ENCODE data around the gene OR9K2. TPM values are rescaled to one million over a fixed set of nuclear protein-coding genes. Genes with fewer than 3 reads are reported as not detected.
"Not testable (repeated sequence)": the region's sequence is repeated elsewhere in the genome, so short reads cannot be mapped to it uniquely, and the experiment has no call there.

Gene OR9K2
- total and polyA plus RNA-seq, 2 donors (not counting 1 experiment from before 2014, with no cell fraction given): not detected

DNA sequence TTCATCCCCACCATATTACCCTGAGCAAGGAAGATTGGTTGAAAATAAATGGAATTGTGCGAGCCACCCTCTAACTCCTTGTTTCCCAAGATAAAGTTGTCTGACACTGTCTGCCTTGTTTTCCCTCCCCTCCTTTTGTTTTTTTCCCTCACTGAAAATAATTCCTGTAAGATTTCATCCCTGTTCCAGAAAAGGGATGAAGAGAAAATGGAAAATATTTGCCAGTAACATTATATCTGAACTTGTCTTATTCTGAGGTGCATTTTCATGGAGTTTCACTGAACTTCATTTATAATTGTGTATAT is 17.3 kb downstream of the OR9K2 start:
- no peak for DNase-seq (ENCODE audit: low read depth in 2 of 2)
- Histone ChIP-seq H3K9ac (ENCODE audit: insufficient read depth, low read length) (no peak overlapping the region), H3K79me2 (ENCODE audit: control insufficient read depth, insufficient read depth, low read length) (no peaks in the 10 kb centered on the region), H3K27me3 (ENCODE audit: control insufficient read depth, insufficient read depth, low read length) (no peaks in the 10 kb centered on the region), H4K20me1 (ENCODE audit: control insufficient read depth, extremely low read depth, insufficient read depth, low read length) (no peaks in the 10 kb centered on the region), H3K4me1 (ENCODE audit: control insufficient read depth, extremely low read depth, insufficient read depth, low read length) (no peaks in the 10 kb centered on the region), H3K4me2 (ENCODE audit: extremely low read depth, insufficient read depth, low read length) (no peak overlapping the region), H3K9me3 (ENCODE audit: control insufficient read depth, insufficient read depth, low read depth, low read length) (no peaks in the 10 kb centered on the region), H2AFZ (ENCODE audit: low read length) (no peak overlapping the region), H3K4me3 (replicated peaks in 1 of 4; ENCODE audit: control extremely low read depth in 1 of 4, insufficient read depth in 1 of 4, low read depth in 3 of 4, low read length in 4 of 4) (no peak overlapping the region), H3K27ac (ENCODE audit: insufficient read depth, low read length) (no peak overlapping the region), H3K36me3 (ENCODE audit: control insufficient read depth, insufficient read depth, low read length) (no peaks in the 10 kb centered on the region)
- TF ChIP-seq EZH2 (IDR thresholded peaks at IDR 0.05; ENCODE audit: low read length, missing control alignments): no peak
- TF ChIP-seq, protein P1, sequence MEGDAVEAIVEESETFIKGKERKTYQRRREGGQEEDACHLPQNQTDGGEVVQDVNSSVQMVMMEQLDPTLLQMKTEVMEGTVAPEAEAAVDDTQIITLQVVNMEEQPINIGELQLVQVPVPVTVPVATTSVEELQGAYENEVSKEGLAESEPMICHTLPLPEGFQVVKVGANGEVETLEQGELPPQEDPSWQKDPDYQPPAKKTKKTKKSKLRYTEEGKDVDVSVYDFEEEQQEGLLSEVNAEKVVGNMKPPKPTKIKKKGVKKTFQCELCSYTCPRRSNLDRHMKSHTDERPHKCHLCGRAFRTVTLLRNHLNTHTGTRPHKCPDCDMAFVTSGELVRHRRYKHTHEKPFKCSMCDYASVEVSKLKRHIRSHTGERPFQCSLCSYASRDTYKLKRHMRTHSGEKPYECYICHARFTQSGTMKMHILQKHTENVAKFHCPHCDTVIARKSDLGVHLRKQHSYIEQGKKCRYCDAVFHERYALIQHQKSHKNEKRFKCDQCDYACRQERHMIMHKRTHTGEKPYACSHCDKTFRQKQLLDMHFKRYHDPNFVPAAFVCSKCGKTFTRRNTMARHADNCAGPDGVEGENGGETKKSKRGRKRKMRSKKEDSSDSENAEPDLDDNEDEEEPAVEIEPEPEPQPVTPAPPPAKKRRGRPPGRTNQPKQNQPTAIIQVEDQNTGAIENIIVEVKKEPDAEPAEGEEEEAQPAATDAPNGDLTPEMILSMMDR (conservative IDR thresholded peaks at IDR 0.05 in 1 of 2, IDR thresholded peaks at IDR 0.05 in 1 of 2; ENCODE audit: low read depth in 1 of 2, low read length in 2 of 2): no peak

DNA sequence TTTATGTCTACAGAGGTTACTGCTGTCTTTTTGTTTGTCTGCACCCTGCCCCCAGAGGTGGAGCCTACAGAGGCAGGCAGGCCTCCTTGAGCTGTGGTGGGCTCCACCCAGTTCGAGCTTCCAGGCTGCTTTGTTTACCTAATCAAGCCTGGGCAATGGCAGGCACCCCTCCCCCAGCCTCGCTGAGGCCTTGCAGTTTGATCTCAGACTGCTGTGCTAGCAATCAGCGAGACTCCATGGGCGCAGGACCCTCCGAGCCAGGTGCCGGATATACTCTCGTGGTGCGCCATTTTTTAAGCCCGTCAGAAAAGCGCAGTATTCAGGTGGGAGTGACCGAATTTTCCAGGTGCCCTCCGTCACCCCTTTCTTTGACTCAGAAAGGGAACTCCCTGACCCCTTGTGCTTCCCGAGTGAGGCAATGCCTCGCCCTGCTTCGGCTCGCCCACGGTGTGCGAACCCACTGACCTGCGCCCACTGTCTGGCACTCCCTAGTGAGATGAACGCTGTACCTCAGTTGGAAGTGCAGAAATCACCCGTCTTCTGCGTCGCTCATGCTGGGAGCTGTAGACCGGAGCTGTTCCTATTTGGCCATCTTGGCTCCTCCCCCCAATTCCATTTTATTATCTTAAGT is 40.9 kb downstream of the OR9K2 start:
- not testable (repeated sequence) for H3K9ac ChIP-seq (ENCODE audit: insufficient read depth, low read length); H3K27me3 ChIP-seq (ENCODE audit: control insufficient read depth, insufficient read depth, low read length); H3K4me3 ChIP-seq (replicated peaks in 1 of 4; ENCODE audit: control extremely low read depth in 1 of 4, insufficient read depth in 1 of 4, low read depth in 3 of 4, low read length in 4 of 4); H4K20me1 ChIP-seq (ENCODE audit: control insufficient read depth, extremely low read depth, insufficient read depth, low read length); H3K79me2 ChIP-seq (ENCODE audit: control insufficient read depth, insufficient read depth, low read length); H3K27ac ChIP-seq (ENCODE audit: insufficient read depth, low read length); DNase-seq (ENCODE audit: low read depth in 2 of 2); H3K4me1 ChIP-seq (ENCODE audit: control insufficient read depth, extremely low read depth, insufficient read depth, low read length); H3K9me3 ChIP-seq (ENCODE audit: control insufficient read depth, insufficient read depth, low read depth, low read length); H3K36me3 ChIP-seq (ENCODE audit: control insufficient read depth, insufficient read depth, low read length); H2AFZ ChIP-seq (ENCODE audit: low read length); H3K4me2 ChIP-seq (ENCODE audit: extremely low read depth, insufficient read depth, low read length)

DNA sequence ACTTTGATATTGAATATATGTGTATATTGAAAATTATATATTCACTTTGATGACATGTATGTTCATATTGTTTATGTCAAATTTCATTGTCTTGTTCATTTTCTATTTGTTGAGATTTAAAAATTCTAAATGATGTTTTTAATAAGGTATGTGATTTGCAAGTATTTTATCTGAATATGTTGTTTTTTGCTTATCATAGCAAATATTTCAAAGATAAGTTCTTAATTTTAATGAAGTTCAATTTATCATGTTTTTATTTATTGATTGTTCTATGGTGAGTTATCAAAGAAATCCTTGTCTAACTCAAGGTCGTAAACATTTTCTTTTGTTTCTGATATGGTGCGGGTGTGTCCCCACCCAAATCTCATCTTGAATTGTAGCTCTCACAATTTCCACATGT is 45.2 kb downstream of the OR9K2 start:
- H3K4me1 ChIP-seq (ENCODE audit: control insufficient read depth, extremely low read depth, insufficient read depth, low read length): no peaks in the 10 kb centered on the region
- no peaks in the 10 kb centered on the region for H3K9me3 ChIP-seq (ENCODE audit: control insufficient read depth, insufficient read depth, low read depth, low read length)
- TF ChIP-seq EZH2 (IDR thresholded peaks at IDR 0.05; ENCODE audit: low read length, missing control alignments): no peak
- TF ChIP-seq, protein P1 (conservative IDR thresholded peaks at IDR 0.05 in 1 of 2, IDR thresholded peaks at IDR 0.05 in 1 of 2; ENCODE audit: low read depth in 1 of 2, low read length in 2 of 2): no peak
- no peak for DNase-seq (ENCODE audit: low read depth in 2 of 2)
- H2AFZ ChIP-seq (ENCODE audit: low read length): no peak overlapping the region
- no peak overlapping the region for H3K4me2 ChIP-seq (ENCODE audit: extremely low read depth, insufficient read depth, low read length)
- H3K9ac ChIP-seq (ENCODE audit: insufficient read depth, low read length): no peak overlapping the region
- no peaks in the 10 kb centered on the region for H4K20me1 ChIP-seq (ENCODE audit: control insufficient read depth, extremely low read depth, insufficient read depth, low read length)
- no peaks in the 10 kb centered on the region for H3K27me3 ChIP-seq (ENCODE audit: control insufficient read depth, insufficient read depth, low read length)
- H3K27ac ChIP-seq (ENCODE audit: insufficient read depth, low read length): no peak overlapping the region
- H3K4me3 ChIP-seq (replicated peaks in 1 of 4; ENCODE audit: control extremely low read depth in 1 of 4, insufficient read depth in 1 of 4, low read depth in 3 of 4, low read length in 4 of 4): no peak overlapping the region
- no peaks in the 10 kb centered on the region for H3K79me2 ChIP-seq (ENCODE audit: control insufficient read depth, insufficient read depth, low read length)
- no peaks in the 10 kb centered on the region for H3K36me3 ChIP-seq (ENCODE audit: control insufficient read depth, insufficient read depth, low read length)

DNA sequence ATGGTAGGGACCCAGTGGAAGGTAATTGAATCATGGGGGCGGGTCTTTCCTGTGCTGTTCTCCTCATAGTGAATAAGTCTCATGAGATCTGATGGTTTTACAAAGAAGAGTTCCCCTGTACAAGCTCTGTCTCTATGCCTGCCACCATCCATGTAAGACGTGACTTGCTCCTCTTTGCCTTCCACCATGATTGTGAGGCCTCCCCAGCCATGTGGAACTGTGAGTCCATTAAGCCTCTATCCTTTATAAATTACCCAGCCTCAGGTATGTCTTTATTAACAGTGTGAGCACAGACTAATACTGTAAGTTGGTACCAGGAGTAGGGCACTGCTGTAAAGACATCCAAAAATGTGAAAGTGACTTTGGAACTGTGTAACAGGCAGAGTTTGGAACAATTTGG is 45.6 kb downstream of the OR9K2 start:
- not testable (repeated sequence) for H3K36me3 ChIP-seq (ENCODE audit: control insufficient read depth, insufficient read depth, low read length); H3K9me3 ChIP-seq (ENCODE audit: control insufficient read depth, insufficient read depth, low read depth, low read length); H2AFZ ChIP-seq (ENCODE audit: low read length); H3K79me2 ChIP-seq (ENCODE audit: control insufficient read depth, insufficient read depth, low read length); H3K9ac ChIP-seq (ENCODE audit: insufficient read depth, low read length); H3K4me2 ChIP-seq (ENCODE audit: extremely low read depth, insufficient read depth, low read length); H3K27ac ChIP-seq (ENCODE audit: insufficient read depth, low read length); H3K27me3 ChIP-seq (ENCODE audit: control insufficient read depth, insufficient read depth, low read length); H3K4me3 ChIP-seq (replicated peaks in 1 of 4; ENCODE audit: control extremely low read depth in 1 of 4, insufficient read depth in 1 of 4, low read depth in 3 of 4, low read length in 4 of 4); H3K4me1 ChIP-seq (ENCODE audit: control insufficient read depth, extremely low read depth, insufficient read depth, low read length); H4K20me1 ChIP-seq (ENCODE audit: control insufficient read depth, extremely low read depth, insufficient read depth, low read length); DNase-seq (ENCODE audit: low read depth in 2 of 2)

Data from fibroblast of lung (primary cell).